ENCODE results near the gene PRF1.

DNA sequence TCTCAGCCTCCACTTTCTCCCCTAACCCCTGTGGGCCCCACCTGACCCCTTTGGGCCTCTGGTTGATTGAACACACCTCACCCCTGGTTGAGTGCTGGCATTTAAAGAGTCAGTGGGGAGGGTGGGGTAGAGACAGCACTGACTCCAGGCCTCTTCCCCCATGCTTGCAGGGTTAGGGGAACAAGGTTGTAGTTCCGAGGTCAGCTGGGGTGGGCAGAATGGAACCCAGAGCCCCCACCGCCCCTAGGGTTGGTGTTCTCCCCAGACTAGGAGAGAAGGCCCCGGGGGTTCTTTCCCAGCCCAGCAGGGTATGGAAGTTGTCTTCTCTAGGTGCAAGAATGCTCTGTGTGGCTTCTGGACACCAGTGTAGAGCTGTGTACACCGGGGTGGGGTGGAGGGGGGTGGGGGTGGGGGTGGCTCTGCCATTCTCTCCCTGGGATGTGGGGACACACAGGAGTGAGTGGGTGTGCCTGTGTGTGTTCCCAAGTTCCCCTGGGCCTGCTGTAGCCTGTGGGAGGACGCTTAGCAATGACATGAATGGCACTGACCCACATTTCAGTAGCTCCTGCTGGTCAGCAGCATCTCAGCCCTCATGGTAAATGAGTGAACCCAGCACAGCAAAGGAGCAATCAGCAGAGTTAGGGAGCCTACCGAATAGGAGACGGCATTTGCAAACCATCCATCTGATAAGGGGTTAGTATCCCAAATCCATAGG, 33.6 kb downstream of the PRF1 start:
- TF ChIP-seq, protein P1, sequence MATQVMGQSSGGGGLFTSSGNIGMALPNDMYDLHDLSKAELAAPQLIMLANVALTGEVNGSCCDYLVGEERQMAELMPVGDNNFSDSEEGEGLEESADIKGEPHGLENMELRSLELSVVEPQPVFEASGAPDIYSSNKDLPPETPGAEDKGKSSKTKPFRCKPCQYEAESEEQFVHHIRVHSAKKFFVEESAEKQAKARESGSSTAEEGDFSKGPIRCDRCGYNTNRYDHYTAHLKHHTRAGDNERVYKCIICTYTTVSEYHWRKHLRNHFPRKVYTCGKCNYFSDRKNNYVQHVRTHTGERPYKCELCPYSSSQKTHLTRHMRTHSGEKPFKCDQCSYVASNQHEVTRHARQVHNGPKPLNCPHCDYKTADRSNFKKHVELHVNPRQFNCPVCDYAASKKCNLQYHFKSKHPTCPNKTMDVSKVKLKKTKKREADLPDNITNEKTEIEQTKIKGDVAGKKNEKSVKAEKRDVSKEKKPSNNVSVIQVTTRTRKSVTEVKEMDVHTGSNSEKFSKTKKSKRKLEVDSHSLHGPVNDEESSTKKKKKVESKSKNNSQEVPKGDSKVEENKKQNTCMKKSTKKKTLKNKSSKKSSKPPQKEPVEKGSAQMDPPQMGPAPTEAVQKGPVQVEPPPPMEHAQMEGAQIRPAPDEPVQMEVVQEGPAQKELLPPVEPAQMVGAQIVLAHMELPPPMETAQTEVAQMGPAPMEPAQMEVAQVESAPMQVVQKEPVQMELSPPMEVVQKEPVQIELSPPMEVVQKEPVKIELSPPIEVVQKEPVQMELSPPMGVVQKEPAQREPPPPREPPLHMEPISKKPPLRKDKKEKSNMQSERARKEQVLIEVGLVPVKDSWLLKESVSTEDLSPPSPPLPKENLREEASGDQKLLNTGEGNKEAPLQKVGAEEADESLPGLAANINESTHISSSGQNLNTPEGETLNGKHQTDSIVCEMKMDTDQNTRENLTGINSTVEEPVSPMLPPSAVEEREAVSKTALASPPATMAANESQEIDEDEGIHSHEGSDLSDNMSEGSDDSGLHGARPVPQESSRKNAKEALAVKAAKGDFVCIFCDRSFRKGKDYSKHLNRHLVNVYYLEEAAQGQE (IDR thresholded peaks at IDR 0.05; ENCODE audit: insufficient replicate concordance, low read depth) = no peak
- TF ChIP-seq, protein P2, sequence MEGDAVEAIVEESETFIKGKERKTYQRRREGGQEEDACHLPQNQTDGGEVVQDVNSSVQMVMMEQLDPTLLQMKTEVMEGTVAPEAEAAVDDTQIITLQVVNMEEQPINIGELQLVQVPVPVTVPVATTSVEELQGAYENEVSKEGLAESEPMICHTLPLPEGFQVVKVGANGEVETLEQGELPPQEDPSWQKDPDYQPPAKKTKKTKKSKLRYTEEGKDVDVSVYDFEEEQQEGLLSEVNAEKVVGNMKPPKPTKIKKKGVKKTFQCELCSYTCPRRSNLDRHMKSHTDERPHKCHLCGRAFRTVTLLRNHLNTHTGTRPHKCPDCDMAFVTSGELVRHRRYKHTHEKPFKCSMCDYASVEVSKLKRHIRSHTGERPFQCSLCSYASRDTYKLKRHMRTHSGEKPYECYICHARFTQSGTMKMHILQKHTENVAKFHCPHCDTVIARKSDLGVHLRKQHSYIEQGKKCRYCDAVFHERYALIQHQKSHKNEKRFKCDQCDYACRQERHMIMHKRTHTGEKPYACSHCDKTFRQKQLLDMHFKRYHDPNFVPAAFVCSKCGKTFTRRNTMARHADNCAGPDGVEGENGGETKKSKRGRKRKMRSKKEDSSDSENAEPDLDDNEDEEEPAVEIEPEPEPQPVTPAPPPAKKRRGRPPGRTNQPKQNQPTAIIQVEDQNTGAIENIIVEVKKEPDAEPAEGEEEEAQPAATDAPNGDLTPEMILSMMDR (IDR thresholded peaks at IDR 0.05; ENCODE audit: insufficient read depth, low read length) = no peak
- TF ChIP-seq POLR2AphosphoS5 (IDR thresholded peaks at IDR 0.05; ENCODE audit: low read depth) (no peak), GABPA (IDR thresholded peaks at IDR 0.05; ENCODE audit: low read depth) (no peak)

All from HL-60 (cell line).